Osteocyte (in vitro differentiated cells): ENCODE data around the gene ABCC2. TPM values are rescaled to one million over a fixed set of nuclear protein-coding genes. Genes with fewer than 3 reads are reported as not detected.
"Not testable (repeated sequence)": the region's sequence is repeated elsewhere in the genome, so short reads cannot be mapped to it uniquely, and the experiment has no call there.

ENCODE experiments used
- DNase-seq: peaks from one replicate; pipeline ENCODE4 v3.0.0; 2021; ENCODE audit warnings: mixed read lengths; ENCODE audit not compliant: unreplicated experiment; ENCODE audit errors: extremely low spot score
- H3K27ac Mint-ChIP-seq: one replicate; pipeline ENCODE4 v1.8.0; 2021; ENCODE audit warnings: mild to moderate bottlenecking, mixed read lengths; ENCODE audit not compliant: unreplicated experiment
- H3K27me3 Mint-ChIP-seq: one replicate; pipeline ENCODE4 v1.8.0; 2021; ENCODE audit warnings: mixed read lengths; ENCODE audit not compliant: unreplicated experiment
- H3K36me3 Mint-ChIP-seq: one replicate; pipeline ENCODE4 v1.8.0; 2021; ENCODE audit warnings: mixed read lengths; ENCODE audit not compliant: unreplicated experiment
- H3K4me1 Mint-ChIP-seq: one replicate; pipeline ENCODE4 v1.8.0; 2021; ENCODE audit warnings: mixed read lengths; ENCODE audit not compliant: unreplicated experiment
- H3K4me3 Mint-ChIP-seq: one replicate; pipeline ENCODE4 v1.8.0; 2021; ENCODE audit warnings: mild to moderate bottlenecking, moderate library complexity, mixed read lengths; ENCODE audit not compliant: unreplicated experiment
- H3K9me3 Mint-ChIP-seq: one replicate; pipeline ENCODE4 v1.8.0; 2021; ENCODE audit warnings: mixed read lengths; ENCODE audit not compliant: unreplicated experiment
- CTCF ChIP-seq: fragments of 200-600 bp; sonication (generic); IDR thresholded peaks from 2 replicates; pipeline ENCODE4 v1.5.0; 2021; ENCODE audit warnings: antibody characterized with exemption, mild to moderate bottlenecking, moderate library complexity
- total RNA-seq: library from RNA; stranded (reverse); gene quantifications from 2 replicates; pipeline ENCODE4 v1.2.1, GENCODE V29; 2021

Gene ABCC2
- total RNA-seq, 1 donor from 2014 or later: 0.24 TPM

- Mint-ChIP-seq H3K27me3 (peaks cover 3% of the 10 kb centered on the region), H3K36me3 (no peaks in the 10 kb centered on the region), H3K4me1 (peaks cover 4% of the 10 kb centered on the region), H3K9me3 (no peaks in the 10 kb centered on the region), H3K27ac (no peak overlapping the region), H3K4me3 (no peak overlapping the region)
- no peak for TF ChIP-seq CTCF
- no peak for DNase-seq
These were observed 73.1 kb downstream of the ABCC2 start for GRCh38 chr10:99855479-99856071.

GRCh38 chr10:99858849-99859248 lies 76.4 kb downstream of the ABCC2 start:
- TF ChIP-seq CTCF: no peak
- Mint-ChIP-seq H3K9me3 (no peaks in the 10 kb centered on the region), H3K36me3 (no peaks in the 10 kb centered on the region), H3K27ac (no peak overlapping the region), H3K4me3 (no peak overlapping the region), H3K27me3 (peaks cover 3% of the 10 kb centered on the region), H3K4me1 (no peaks in the 10 kb centered on the region)
- DNase-seq: no peak

- Mint-ChIP-seq H3K36me3 (no peaks in the 10 kb centered on the region), H3K9me3 (no peaks in the 10 kb centered on the region), H3K4me3 (no peak overlapping the region), H3K27ac (no peak overlapping the region), H3K27me3 (peaks cover 3% of the 10 kb centered on the region), H3K4me1 (no peaks in the 10 kb centered on the region)
- no peak for DNase-seq
- TF ChIP-seq CTCF: peak; percentile 40
These were observed 77.1 kb downstream of the ABCC2 start for GRCh38 chr10:99859585-99859984.

GRCh38 chr10:99860466-99860865 lies 78.0 kb downstream of the ABCC2 start:
- peaks cover 3% of the 10 kb centered on the region for H3K27me3 Mint-ChIP-seq
- no peak overlapping the region for H3K27ac Mint-ChIP-seq
- peaks cover 4% of the 10 kb centered on the region for H3K9me3 Mint-ChIP-seq
- TF ChIP-seq CTCF: no peak
- H3K4me1 Mint-ChIP-seq: no peaks in the 10 kb centered on the region
- H3K36me3 Mint-ChIP-seq: no peaks in the 10 kb centered on the region
- H3K4me3 Mint-ChIP-seq: no peak overlapping the region
- DNase-seq: no peak

- peaks cover 23% of the 10 kb centered on the region for H3K9me3 Mint-ChIP-seq
- DNase-seq, H3K4me1 Mint-ChIP-seq, H3K27me3 Mint-ChIP-seq, H3K36me3 Mint-ChIP-seq, H3K27ac Mint-ChIP-seq, H3K4me3 Mint-ChIP-seq: not testable (repeated sequence)
These were observed 81.2 kb downstream of the ABCC2 start for GRCh38 chr10:99863535-99864240.

GRCh38 chr10:99867250-99867649 lies 84.8 kb downstream of the ABCC2 start:
- H3K9me3 Mint-ChIP-seq: peaks cover 23% of the 10 kb centered on the region
- H3K4me1 Mint-ChIP-seq, H3K36me3 Mint-ChIP-seq, H3K4me3 Mint-ChIP-seq, DNase-seq, H3K27me3 Mint-ChIP-seq, H3K27ac Mint-ChIP-seq: not testable (repeated sequence)
